K562 (cell line): Measurements from ENCODE around the gene F8A1. TPM values are rescaled to one million over a fixed set of nuclear protein-coding genes. Genes with fewer than 3 reads are reported as not detected.

Experiments used
- CAMTA2 ChIP-seq: fragments of 250-450 bp; sonication (Bioruptor Pico); conservative IDR thresholded peaks from 2 replicates; pipeline ENCODE4 v1.5.1; 2022
- CHCHD3 ChIP-seq: fragments of 250-450 bp; sonication (Bioruptor Pico); IDR thresholded peaks from 2 replicates; pipeline ENCODE4 v2.1.2; 2022; ENCODE audit warnings: mild to moderate bottlenecking
- CHD2 ChIP-seq: IDR thresholded peaks from 2 replicates; pipeline ENCODE4 v1.6.1; 2011; ENCODE audit warnings: low read depth, low read length
- CUX1 ChIP-seq: fragments of 200-800 bp; sonication (Bioruptor generic); IDR thresholded peaks from 2 replicates; pipeline ENCODE4 v1.6.1; 2016; ENCODE audit warnings: missing genetic modification characterization, missing compliant biosample characterization
- E2F4 ChIP-seq: sonication (generic); formaldehyde crosslinking; IDR thresholded peaks from 2 replicates; pipeline ENCODE4 v1.8.0; 2022; ENCODE audit warnings: mild to moderate bottlenecking, low read depth, missing genetic modification reagents
- FOS ChIP-seq: IDR thresholded peaks from 3 replicates; pipeline ENCODE4 v1.6.1; 2011; ENCODE audit not compliant: insufficient read length; ENCODE audit errors: extremely low read depth
- HMG20B ChIP-seq: fragments of 250-450 bp; sonication (Bioruptor Pico); IDR thresholded peaks from 2 replicates; pipeline ENCODE4 v1.5.0; 2021; ENCODE audit warnings: mild to moderate bottlenecking
- MGA ChIP-seq: fragments of 450-650 bp; IDR thresholded peaks from 2 replicates; pipeline ENCODE4 v1.6.1; 2016; ENCODE audit warnings: mild to moderate bottlenecking, moderate library complexity
- PHF21A ChIP-seq: fragments of 450-650 bp; IDR thresholded peaks from 2 replicates; pipeline ENCODE4 v1.6.1; 2017; ENCODE audit warnings: low read depth, borderline replicate concordance
- YBX1 ChIP-seq: fragments of 450-650 bp; IDR thresholded peaks from 2 replicates; pipeline ENCODE4 v1.7.1; 2016; ENCODE audit warnings: mild to moderate bottlenecking
- ZNF699 ChIP-seq: fragments of 250-450 bp; sonication (Bioruptor Pico); IDR thresholded peaks from 2 replicates; pipeline ENCODE4 v1.8.0; 2021; ENCODE audit warnings: mild to moderate bottlenecking, moderate library complexity; ENCODE audit not compliant: insufficient replicate concordance
- polyA plus RNA-seq, 8 experiments: library from polyadenylated mRNA; depleted of rRNA in 4 of 8; stranded (reverse) in 5 of 8; unstranded in 3 of 8; fragments of >200 nt; fragmentation: Nextera tagmentation in 2 of 8; fragmentation: Illumina TruSeq in 1 of 8; extraction: Ambion mirVana in 2 of 8; extraction: Trizol in 1 of 8; gene quantifications; 2 replicates each; pipeline versions ENCODE4 v1.2.1 to v1.2.3, GENCODE V29; 2011 to 2014; ENCODE audit warnings: inconsistent platforms in 1 of 8, missing spikeins in 1 of 8
- total RNA-seq, 7 experiments: library from RNA; depleted of rRNA in 6 of 7; stranded (reverse); fragments of >200 nt in 6 of 7; fragmentation: Illumina TruSeq in 2 of 7; extraction: Trizol in 2 of 7; gene quantifications; 2 replicates each; pipeline versions ENCODE4 v1.2.1 to v1.2.3, GENCODE V29; 2011 to 2021; ENCODE audit warnings: low replicate concordance in 1 of 7

The F8A1 gene
- total and polyA plus RNA-seq, 9 of the 15 experiments (the other 6 are each of a cell fraction or from before 2014, with no cell fraction given) = 0.11 to 0.27 TPM; not detected in 7

GRCh38 chrX:154890990-154891639 lies 5.0 kb downstream of the F8A1 start (continued):
- TF ChIP-seq MGA (no peak), CAMTA2 (CRISPR knock-in tag) (no peak), YBX1 (no peak), FOS (no peak), CHCHD3 (CRISPR knock-in tag) (no peak), PHF21A (no peak), CUX1 (no peak), CHD2 (no peak), ZNF699 (CRISPR knock-in tag) (no peak), HMG20B (CRISPR knock-in tag) (no peak), E2F4 (CRISPR knock-in tag) (no peak)
